K562 (cell line): ENCODE results near the gene SPPL2C. TPM values are rescaled to one million over a fixed set of nuclear protein-coding genes. Genes with fewer than 3 reads are reported as not detected.

Experiments used
- ATAC-seq: fragments of 200-7000 bp; cut with Tn5 transposase; 3 replicates; pipeline ENCODE4 v1.9.1; 2020; ENCODE audit warnings: moderate library complexity
- BruUV-seq: library from RNA; stranded (reverse); fragments of 400-500 nt; replicated peaks from 2 replicates; lab custom pipeline; 2021; lab: Mats Ljungman, UMichigan
- CTCF ChIA-PET: fragments of 300-600 bp; formaldehyde crosslinking; extraction: SDS; loops from one replicate; lab custom pipeline; 2021; ENCODE audit warnings: low intra/inter-chr PET ratio; lab: Yijun Ruan, JAX
- POLR2A ChIA-PET: fragments of 300-600, 350-650 bp; sonication (Branson Sonifier 250); formaldehyde crosslinking; extraction: SDS; loops from one replicate; lab custom pipeline; 2021; ENCODE audit warnings: antibody characterized with exemption, inconsistent platforms; lab: Yijun Ruan, JAX
- DNase-seq, 4 experiments: peaks; one replicate each; pipeline versions ENCODE4 v3.0.0 to v3.0.0-alpha.2; 2011 to 2018; ENCODE audit warnings: low spot score in 3 of 4, mixed read lengths in 3 of 4; ENCODE audit errors: extremely low read depth in 1 of 4
- FAIRE-seq: peaks from 2 replicates; lab custom pipeline; 2011; peaks lifted over from hg19 to GRCh38; lab: Jason Lieb, UNC
- H2AFZ ChIP-seq: 2 replicates; pipeline ENCODE4 v1.6.0; 2011; ENCODE audit warnings: low read depth, low read length, control low read depth, inconsistent platforms
- H3K27ac ChIP-seq: fragments of 200-600 bp; 3 replicates; pipeline ENCODE4 v1.8.0; 2011; ENCODE audit warnings: low read depth, mild to moderate bottlenecking, control low read depth, inconsistent platforms, low read length, moderate library complexity, mixed read lengths; ENCODE audit errors: extremely low read depth
- H3K27me3 ChIP-seq, 2 experiments: fragments of 300-600 bp in 1 of 2; 2 replicates in 1 of 2; 3 replicates in 1 of 2; pipeline versions ENCODE4 v1.6.0 to v1.8.0; 2011; ENCODE audit warnings: inconsistent platforms in 2 of 2, low read length in 2 of 2, mild to moderate bottlenecking in 1 of 2, mixed read lengths in 1 of 2, moderate library complexity in 1 of 2; ENCODE audit not compliant: control insufficient read depth in 2 of 2, insufficient read depth in 2 of 2
- H3K36me3 ChIP-seq: fragments of 300-600 bp; 3 replicates; pipeline ENCODE4 v1.8.0; 2011; ENCODE audit warnings: mild to moderate bottlenecking, low read length, inconsistent platforms; ENCODE audit not compliant: control insufficient read depth, insufficient read depth
- H3K4me1 ChIP-seq, 2 experiments: fragments of 200-600 bp in 1 of 2; replicated peaks in 1 of 2; 2 replicates in 1 of 2; 3 replicates in 1 of 2; pipeline versions ENCODE4 v1.5.1 to v1.8.0; 2011; ENCODE audit warnings: inconsistent platforms in 2 of 2, low read length in 2 of 2, mild to moderate bottlenecking in 1 of 2, mixed read lengths in 1 of 2, moderate library complexity in 1 of 2; ENCODE audit not compliant: control insufficient read depth in 2 of 2, insufficient read depth in 2 of 2
- H3K4me2 ChIP-seq: 2 replicates; pipeline ENCODE4 v1.6.1; 2011; ENCODE audit warnings: low read length, control low read depth, inconsistent platforms, mixed read lengths; ENCODE audit not compliant: insufficient read depth
- H3K4me3 ChIP-seq: fragments of 200-600 bp; sonication (generic), shearing (Covaris generic); 2 replicates; pipeline ENCODE4 v1.5.1; 2016; ENCODE audit warnings: control low read depth, inconsistent platforms
- H3K79me2 ChIP-seq: fragments of 200-600 bp; 3 replicates; pipeline ENCODE4 v1.8.0; 2011; ENCODE audit warnings: low read length, inconsistent platforms; ENCODE audit not compliant: control insufficient read depth, insufficient read depth
- H3K9ac ChIP-seq, 2 experiments: 2 replicates each; pipeline versions ENCODE4 v1.6.0 to v1.6.1; 2011; ENCODE audit warnings: low read depth in 2 of 2, low read length in 2 of 2, control low read depth in 1 of 2, inconsistent platforms in 1 of 2, mild to moderate bottlenecking in 1 of 2, mixed read lengths in 1 of 2; ENCODE audit not compliant: insufficient read depth in 1 of 2
- H3K9me1 ChIP-seq: one replicate; pipeline ENCODE4 v1.6.0; 2011; ENCODE audit warnings: inconsistent platforms, mild to moderate bottlenecking, low read length, moderate library complexity; ENCODE audit not compliant: control insufficient read depth, insufficient read depth
- H3K9me3 ChIP-seq: replicated peaks from 2 replicates; pipeline ENCODE4 v1.5.1; 2011; ENCODE audit warnings: low read depth, low read length, inconsistent platforms; ENCODE audit not compliant: control insufficient read depth, insufficient read depth
- H4K20me1 ChIP-seq: replicated peaks from 2 replicates; pipeline ENCODE4 v1.6.1; 2011; ENCODE audit warnings: low read length, inconsistent platforms, mixed read lengths; ENCODE audit not compliant: control insufficient read depth, insufficient read depth
- BRF1 ChIP-seq: IDR thresholded peaks from 3 replicates; pipeline ENCODE4 v1.6.1; 2011; ENCODE audit warnings: borderline replicate concordance, mild to moderate bottlenecking; ENCODE audit not compliant: insufficient read length; ENCODE audit errors: extremely low read depth
- RFX5 ChIP-seq: IDR thresholded peaks from 2 replicates; pipeline ENCODE4 v1.6.1; 2011; ENCODE audit warnings: low read depth, mild to moderate bottlenecking, improper control_type of control experiment, low read length
- THRA ChIP-seq: fragments of 450-650 bp; IDR thresholded peaks from 2 replicates; pipeline ENCODE4 v1.6.1; 2017; ENCODE audit warnings: mild to moderate bottlenecking, moderate library complexity
- XRCC3 ChIP-seq: fragments of 450-650 bp; IDR thresholded peaks from 2 replicates; pipeline ENCODE4 v1.6.1; 2017; ENCODE audit warnings: mild to moderate bottlenecking, moderate library complexity
- XRCC5 ChIP-seq: fragments of 200-400 bp; formaldehyde crosslinking; IDR thresholded peaks from 2 replicates; pipeline ENCODE4 v1.6.1; 2017; ENCODE audit warnings: low read depth, mild to moderate bottlenecking, low read length
- WGBS: fragments of 100-300 bp; shearing (Covaris generic); methylation state at CpG from one replicate; pipeline ENCODE4 v1.1.6; 2016; ENCODE audit warnings: low coverage, mixed read lengths; ENCODE audit not compliant: insufficient coverage; ENCODE audit errors: missing lambda C conversion rate; 5-methylcytosine and 5-hydroxymethylcytosine counted together
- in situ Hi-C: fragments of 300-500 bp; cut with MboI; formaldehyde crosslinking; loops from 4 replicates; pipeline ENCODE4 v1.15.0; 2018; ENCODE audit warnings: inconsistent platforms, mixed read lengths
- intact Hi-C: fragments of 100-400 bp; cut with micrococcal nuclease; formaldehyde crosslinking; loops from 2 replicates; pipeline ENCODE4 v1.14.2; 2022
- polyA plus RNA-seq, 8 experiments: library from polyadenylated mRNA; depleted of rRNA in 4 of 8; stranded (reverse) in 5 of 8; unstranded in 3 of 8; fragments of >200 nt; fragmentation: Nextera tagmentation in 2 of 8; fragmentation: Illumina TruSeq in 1 of 8; extraction: Ambion mirVana in 2 of 8; extraction: Trizol in 1 of 8; gene quantifications; 2 replicates each; pipeline versions ENCODE4 v1.2.1 to v1.2.3, GENCODE V29; 2011 to 2014; ENCODE audit warnings: inconsistent platforms in 1 of 8, missing spikeins in 1 of 8
- total RNA-seq, 7 experiments: library from RNA; depleted of rRNA in 6 of 7; stranded (reverse); fragments of >200 nt in 6 of 7; fragmentation: Illumina TruSeq in 2 of 7; extraction: Trizol in 2 of 7; gene quantifications; 2 replicates each; pipeline versions ENCODE4 v1.2.1 to v1.2.3, GENCODE V29; 2011 to 2021; ENCODE audit warnings: low replicate concordance in 1 of 7

The SPPL2C gene
- total and polyA plus RNA-seq, 9 of the 15 experiments (the other 6 are each of a cell fraction or from before 2014, with no cell fraction given) = not detected

DNA sequence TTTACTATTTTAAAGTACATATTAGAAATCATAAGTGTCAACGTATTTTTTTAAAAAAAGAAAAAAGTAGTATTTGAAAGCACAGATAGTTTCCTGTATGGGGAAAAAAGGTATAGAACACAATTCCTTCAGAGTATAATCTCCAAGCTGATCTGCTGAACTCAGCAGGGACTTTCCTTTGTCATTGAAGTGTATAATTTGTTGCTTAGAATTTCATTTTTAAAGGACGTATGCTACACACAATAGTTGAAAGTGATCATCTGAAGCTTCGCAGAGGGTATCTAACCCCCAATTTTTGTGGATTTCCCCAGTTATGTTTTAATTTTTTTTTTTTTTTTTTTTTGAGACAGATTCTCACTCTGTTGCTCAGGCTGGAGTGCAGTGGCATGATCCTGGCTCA, 29.5 kb downstream of the SPPL2C start:
- in situ Hi-C loops = no loop called here

More for the DNA sequence above, 29.5 kb downstream of the SPPL2C start:
- 2% methylated on average over 3 of the region's 3 CpGs for WGBS
- peaks cover 3 to 11% of the 10 kb centered on the region in 2 experiments; a peak in 2 of 5 replicates for H3K4me1 ChIP-seq
- POLR2A ChIA-PET = no interaction called here
- no peaks in the 10 kb centered on the region for H3K79me2 ChIP-seq
- peaks cover 15 to 31% of the 10 kb centered on the region in 2 experiments; a peak in 4 of 5 replicates for H3K27me3 ChIP-seq
- TF ChIP-seq THRA (no peak), RFX5 (no peak), XRCC5 (no peak), BRF1 (no peak), XRCC3 (no peak)
- TF ChIP-seq, all 486 proteins: peak for 0
- CTCF ChIA-PET = no interaction called here
- Histone ChIP-seq H3K9me3 (no peaks in the 10 kb centered on the region), H3K27ac (no peak overlapping the region), H4K20me1 (no peaks in the 10 kb centered on the region), H3K9me1 (no peaks in the 10 kb centered on the region), H3K4me2 (no peak overlapping the region), H3K9ac (no peak overlapping the region), H3K4me3 (no peak overlapping the region), H3K36me3 (no peaks in the 10 kb centered on the region), H2AFZ (no peak overlapping the region)
- FAIRE-seq (no peak), ATAC-seq (no peak), DNase-seq (no peak)
- BruUV-seq = no TSS peak
- intact Hi-C loops = no loop called here
